ENCODE results near the gene SLC27A3. TPM values are rescaled to one million over a fixed set of nuclear protein-coding genes. Genes with fewer than 3 reads are reported as not detected.

Gene SLC27A3
- total and polyA plus RNA-seq, 2 of the 8 experiments (the other 6 are each of a cell fraction or from before 2014, with no cell fraction given) = 39.1 to 40.1 TPM

DNA sequence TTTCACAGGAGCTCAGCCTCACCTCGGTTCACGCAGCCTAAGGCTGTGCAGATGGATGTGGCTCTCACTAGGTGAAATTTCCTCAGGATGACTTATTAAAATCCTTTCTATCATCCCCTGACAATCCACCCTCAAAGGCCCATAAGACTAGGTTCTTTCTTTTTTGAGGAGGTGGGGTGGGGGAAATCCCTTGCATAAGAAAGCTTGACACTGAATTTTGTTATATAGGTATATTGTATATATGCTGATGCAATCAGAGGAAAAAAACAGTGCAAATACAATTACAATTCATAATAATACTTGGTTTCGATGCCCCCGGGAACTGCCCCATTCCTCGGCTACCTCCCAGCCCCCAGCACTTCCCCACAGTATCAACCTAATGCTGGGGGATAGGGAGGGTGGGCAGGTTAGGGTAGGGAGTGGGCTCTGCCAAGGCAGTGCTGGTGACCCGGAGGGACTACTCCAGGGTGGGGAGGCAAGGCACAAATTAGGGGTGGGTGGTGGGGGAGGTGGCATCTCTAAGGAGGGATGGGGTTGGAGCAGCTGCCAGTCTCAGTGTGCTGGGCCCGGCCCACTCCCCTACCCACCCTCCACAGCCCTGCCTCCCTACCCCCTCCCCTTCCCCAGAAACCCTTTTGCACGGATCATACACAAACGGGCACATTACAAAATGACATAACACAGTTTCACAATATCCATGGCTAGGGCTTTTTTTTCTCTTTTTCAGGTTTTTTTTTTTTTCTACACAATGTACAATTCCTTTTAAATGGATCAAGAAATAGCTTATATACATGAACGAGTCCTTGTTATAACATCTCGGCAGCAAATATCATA, 30.9 kb downstream of the SLC27A3 start (continued):
- TF ChIP-seq HDAC2 (IDR thresholded peaks at IDR 0.05; ENCODE audit: borderline replicate concordance in 1 of 2, low read depth in 2 of 2, low read length in 2 of 2) (no peak), JUN (IDR thresholded peaks at IDR 0.05; ENCODE audit: low read depth, low read length) (no peak)
- TF ChIP-seq, protein P1, sequence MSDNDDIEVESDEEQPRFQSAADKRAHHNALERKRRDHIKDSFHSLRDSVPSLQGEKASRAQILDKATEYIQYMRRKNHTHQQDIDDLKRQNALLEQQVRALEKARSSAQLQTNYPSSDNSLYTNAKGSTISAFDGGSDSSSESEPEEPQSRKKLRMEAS (IDR thresholded peaks at IDR 0.05) = no peak

All from H1 (cell line).